H1 (cell line): ENCODE results near the gene PPP1R27. TPM values are rescaled to one million over a fixed set of nuclear protein-coding genes. Genes with fewer than 3 reads are reported as not detected.

ENCODE experiments used
- CTCF ChIA-PET: fragments of 300-600 bp; sonication (Branson Sonifier 250); formaldehyde crosslinking; loops from one replicate; lab custom pipeline; 2021; ENCODE audit not compliant: partially characterized antibody; lab: Charles Lee
- POLR2A ChIA-PET: fragments of 300-600 bp; sonication (Branson Sonifier 250); formaldehyde crosslinking; loops from one replicate; lab custom pipeline; 2021; ENCODE audit warnings: inconsistent platforms; ENCODE audit not compliant: partially characterized antibody; lab: Charles Lee
- DNase-seq, 2 experiments: peaks; one replicate each; pipeline versions ENCODE4 v3.0.0 to v3.0.0-alpha.2; 2010 to 2022; ENCODE audit warnings: low spot score in 2 of 2, low read depth in 1 of 2, mixed read lengths in 1 of 2
- FAIRE-seq: peaks from 2 replicates; lab custom pipeline; 2011; peaks lifted over from hg19 to GRCh38; lab: Jason Lieb, UNC
- H2AFZ ChIP-seq: 2 replicates; pipeline ENCODE4 v1.8.1; 2012; ENCODE audit warnings: low read length, inconsistent platforms
- H2AK5ac ChIP-seq: 2 replicates; pipeline ENCODE4 v1.6.1; 2013; ENCODE audit warnings: low read depth, low read length
- H2BK120ac ChIP-seq: replicated peaks from 2 replicates; pipeline ENCODE3; 2013; ENCODE audit warnings: low read depth, low read length, inconsistent platforms
- H2BK12ac ChIP-seq: 2 replicates; pipeline ENCODE4 v1.6.1; 2013; ENCODE audit warnings: low read depth, low read length
- H2BK15ac ChIP-seq: 2 replicates; pipeline ENCODE4 v1.6.1; 2013; ENCODE audit warnings: low read length
- H2BK20ac ChIP-seq: 2 replicates; pipeline ENCODE4 v1.6.1; 2013; ENCODE audit warnings: low read length
- H2BK5ac ChIP-seq: 2 replicates; pipeline ENCODE4 v1.6.1; 2013; ENCODE audit warnings: low read depth, low read length
- H3K14ac ChIP-seq: 2 replicates; pipeline ENCODE4 v1.6.1; 2013; ENCODE audit warnings: inconsistent platforms; ENCODE audit not compliant: insufficient read length
- H3K18ac ChIP-seq: 2 replicates; pipeline ENCODE4 v1.6.1; 2013; ENCODE audit warnings: low read length; ENCODE audit errors: extremely low read depth
- H3K23ac ChIP-seq: 2 replicates; pipeline ENCODE4 v1.6.1; 2013; ENCODE audit warnings: inconsistent platforms; ENCODE audit not compliant: insufficient read length
- H3K23me2 ChIP-seq: 2 replicates; pipeline ENCODE4 v1.6.1; 2013; ENCODE audit warnings: low read depth, low read length
- H3K27ac ChIP-seq: 2 replicates; pipeline ENCODE4 v1.6.1; 2011; ENCODE audit warnings: low read depth, low read length, inconsistent platforms
- H3K27me3 ChIP-seq, 4 experiments: replicated peaks in 1 of 4; 1 replicate in 1 of 4; 2 replicates in 3 of 4; pipeline versions ENCODE4 v1.6.1 to v1.8.1; 2011 to 2013; ENCODE audit warnings: low read length in 3 of 4, mild to moderate bottlenecking in 3 of 4, inconsistent platforms in 2 of 4, mixed read lengths in 2 of 4, moderate library complexity in 1 of 4; ENCODE audit not compliant: control insufficient read depth in 3 of 4, insufficient read depth in 3 of 4; ENCODE audit errors: extremely low read depth in 1 of 4
- H3K36me3 ChIP-seq, 4 experiments: 2 replicates each; pipeline versions ENCODE4 v1.6.1 to v1.8.1; 2011 to 2013; ENCODE audit warnings: mild to moderate bottlenecking in 4 of 4, low read length in 3 of 4, moderate library complexity in 2 of 4, control low read depth in 1 of 4, inconsistent platforms in 1 of 4; ENCODE audit not compliant: insufficient read depth in 4 of 4, control insufficient read depth in 2 of 4
- H3K4ac ChIP-seq: replicated peaks from 2 replicates; pipeline ENCODE3; 2013; ENCODE audit warnings: low read length, low read depth, mixed read lengths, inconsistent platforms; ENCODE audit not compliant: insufficient read length
- H3K4me1 ChIP-seq, 4 experiments: replicated peaks in 1 of 4; 1 replicate in 1 of 4; 2 replicates in 3 of 4; pipeline versions ENCODE4 v1.6.1 to v1.8.1; 2011 to 2013; ENCODE audit warnings: low read length in 3 of 4, inconsistent platforms in 2 of 4, mixed read lengths in 1 of 4; ENCODE audit not compliant: insufficient read depth in 4 of 4, control insufficient read depth in 3 of 4
- H3K4me2 ChIP-seq, 2 experiments: 2 replicates each; pipeline versions ENCODE4 v1.6.1 to v1.8.1; 2011 to 2013; ENCODE audit warnings: low read depth in 2 of 2, low read length in 2 of 2, control low read depth in 1 of 2, inconsistent platforms in 1 of 2, mild to moderate bottlenecking in 1 of 2; ENCODE audit not compliant: insufficient read depth in 1 of 2
- H3K4me3 ChIP-seq, 4 experiments: fragments of 200-600, 300-600 bp in 1 of 4; sonication (generic), shearing (Covaris generic), sonication (Bioruptor Twin) in 1 of 4; 2 replicates each; pipeline versions ENCODE4 v1.5.1 to v1.8.1; 2011 to 2016; ENCODE audit warnings: low read length in 4 of 4, low read depth in 3 of 4, control low read depth in 2 of 4, inconsistent platforms in 2 of 4, mild to moderate bottlenecking in 2 of 4, mixed read lengths in 1 of 4, moderate library complexity in 1 of 4; ENCODE audit not compliant: insufficient read depth in 2 of 4; ENCODE audit errors: extremely low read depth in 1 of 4
- H3K56ac ChIP-seq: replicated peaks from 2 replicates; pipeline ENCODE3; 2013; ENCODE audit warnings: low read depth, mild to moderate bottlenecking, mixed read lengths, low read length, inconsistent platforms; ENCODE audit not compliant: insufficient read length
- H3K79me1 ChIP-seq: 2 replicates; pipeline ENCODE4 v1.6.1; 2013; ENCODE audit warnings: low read depth, low read length, control low read depth
- H3K79me2 ChIP-seq, 2 experiments: 2 replicates each; pipeline versions ENCODE4 v1.6.1 to v1.8.1; 2012 to 2013; ENCODE audit warnings: low read length in 2 of 2, mild to moderate bottlenecking in 2 of 2, inconsistent platforms in 1 of 2; ENCODE audit not compliant: insufficient read depth in 2 of 2, control insufficient read depth in 1 of 2
- H3K9ac ChIP-seq, 4 experiments: replicated peaks in 1 of 4; 1 replicate in 1 of 4; 2 replicates in 3 of 4; pipeline versions ENCODE4 v1.6.1 to v1.8.1; 2011 to 2013; ENCODE audit warnings: low read depth in 3 of 4, low read length in 3 of 4, control low read depth in 2 of 4, mild to moderate bottlenecking in 2 of 4, moderate library complexity in 2 of 4, inconsistent platforms in 1 of 4; ENCODE audit errors: extremely low read depth in 1 of 4
- H3K9me3 ChIP-seq, 2 experiments: 2 replicates each; pipeline versions ENCODE4 v1.6.1 to v1.8.1; 2012 to 2013; ENCODE audit warnings: mild to moderate bottlenecking in 2 of 2, moderate library complexity in 2 of 2, control low read depth in 1 of 2, inconsistent platforms in 1 of 2, low read depth in 1 of 2, low read length in 1 of 2, mixed read lengths in 1 of 2; ENCODE audit not compliant: insufficient read depth in 2 of 2
- H4K20me1 ChIP-seq, 2 experiments: replicated peaks in 1 of 2; 2 replicates each; pipeline versions ENCODE3 to v1.8.1; 2011 to 2013; ENCODE audit warnings: inconsistent platforms in 2 of 2, low read length in 2 of 2, mild to moderate bottlenecking in 1 of 2; ENCODE audit not compliant: insufficient read depth in 2 of 2, control insufficient read depth in 1 of 2
- H4K5ac ChIP-seq: 2 replicates; pipeline ENCODE4 v1.6.1; 2013; ENCODE audit warnings: low read length, low read depth, mixed read lengths, inconsistent platforms; ENCODE audit not compliant: insufficient read length
- H4K8ac ChIP-seq: 2 replicates; pipeline ENCODE4 v1.8.0; 2013; ENCODE audit warnings: mild to moderate bottlenecking, moderate library complexity, low read length, inconsistent platforms; ENCODE audit not compliant: insufficient read depth; ENCODE audit errors: extremely low read depth
- H4K91ac ChIP-seq: replicated peaks from 2 replicates; pipeline ENCODE3; 2013; ENCODE audit warnings: low read length, mixed read lengths, inconsistent platforms; ENCODE audit not compliant: insufficient read length
- CREB1 ChIP-seq: IDR thresholded peaks from 2 replicates; pipeline ENCODE4 v1.6.1; 2012; ENCODE audit warnings: inconsistent platforms
- GTF2F1 ChIP-seq: IDR thresholded peaks from 2 replicates; pipeline ENCODE4 v1.6.1; 2012; ENCODE audit warnings: low read depth, low read length, improper control_type of control experiment, borderline replicate concordance
- POU5F1 ChIP-seq: IDR thresholded peaks from 2 replicates; pipeline ENCODE4 v1.6.1; 2011; ENCODE audit warnings: low read depth, mild to moderate bottlenecking, low read length, moderate library complexity
- RFX5 ChIP-seq: IDR thresholded peaks from 2 replicates; pipeline ENCODE4 v1.6.1; 2011; ENCODE audit warnings: low read depth, low read length, improper control_type of control experiment, borderline replicate concordance
- RXRA ChIP-seq: IDR thresholded peaks from 2 replicates; pipeline ENCODE4 v1.6.1; 2011; ENCODE audit warnings: low read depth, mild to moderate bottlenecking, low read length, moderate library complexity; ENCODE audit not compliant: insufficient read depth
- TAF1 ChIP-seq: IDR thresholded peaks from 2 replicates; pipeline ENCODE4 v1.6.1; 2011; ENCODE audit warnings: mild to moderate bottlenecking, low read depth, low read length
- TCF12 ChIP-seq: IDR thresholded peaks from 2 replicates; pipeline ENCODE4 v1.6.1; 2011; ENCODE audit warnings: low read depth, mild to moderate bottlenecking, low read length
- TEAD4 ChIP-seq: IDR thresholded peaks from 2 replicates; pipeline ENCODE4 v1.6.1; 2012; ENCODE audit warnings: low read depth, low read length, inconsistent platforms, mixed read lengths
- ZNF274 ChIP-seq: IDR thresholded peaks from 2 replicates; pipeline ENCODE4 v1.7.0; 2012; ENCODE audit warnings: low read length, borderline replicate concordance; ENCODE audit errors: extremely low read depth
- WGBS, 2 experiments: shearing (Covaris generic) in 1 of 2; methylation state at CpG; one replicate each; pipeline versions ENCODE4 v1.1.6 to v1.1.7; 2013 to 2015; ENCODE audit warnings: low lambda C conversion rate in 2 of 2, mixed read lengths in 2 of 2, inconsistent platforms in 1 of 2, low coverage in 1 of 2, missing lambda C conversion rate in 1 of 2; ENCODE audit not compliant: insufficient replicate concordance in 2 of 2, insufficient coverage in 1 of 2, insufficient read length in 1 of 2; ENCODE audit errors: extremely low coverage in 1 of 2, missing lambda C conversion rate in 1 of 2; 5-methylcytosine and 5-hydroxymethylcytosine counted together
- polyA plus RNA-seq, 7 experiments: library from polyadenylated mRNA; depleted of rRNA in 3 of 7; stranded (reverse) in 5 of 7; unstranded in 2 of 7; fragments of >200 nt in 5 of 7; fragments of 200-250 nt in 2 of 7; gene quantifications; 1 replicate in 5 of 7; 2 replicates in 1 of 7; 4 replicates in 1 of 7; pipeline versions ENCODE4 v1.2.1 to v1.2.3, GENCODE V29; 2011 to 2013; ENCODE audit warnings: missing spikeins in 2 of 7, mixed read lengths in 2 of 7
- total RNA-seq: library from RNA; stranded (reverse); fragmentation: NEBNext Ultra II Directional; extraction: Animal tissue kit (Norgen Biotek cat#: 25700); gene quantifications from 2 replicates; pipeline ENCODE4 v1.2.1, GENCODE V29; 2021

The PPP1R27 gene
- total and polyA plus RNA-seq, 2 of the 8 experiments (the other 6 are each of a cell fraction or from before 2014, with no cell fraction given): 0.27 TPM; not detected in 1

- Histone ChIP-seq H2BK15ac (no peak overlapping the region), H2BK12ac (no peak overlapping the region), H3K79me2 (no peaks in the 10 kb centered on the region), H3K9ac (no peak overlapping the region), H3K4me1 (peaks cover 0 to 7% (median 3%) of the 10 kb centered on the region in 4 experiments; a peak in 4 of 7 replicates), H4K20me1 (peaks cover 0 to 1% of the 10 kb centered on the region in 2 experiments), H3K23me2 (no peaks in the 10 kb centered on the region), H2BK20ac (no peak overlapping the region), H3K23ac (no peak overlapping the region), H2AK5ac (no peak overlapping the region), H4K8ac (no peak overlapping the region; the same call in 1 of the 2 replicates), H3K14ac (no peak overlapping the region), H2AFZ (no peak overlapping the region), H3K9me3 (no peaks in the 10 kb centered on the region), H3K56ac (no peak overlapping the region), H3K4ac (no peak overlapping the region), H3K36me3 (no peaks in the 10 kb centered on the region), H3K79me1 (no peaks in the 10 kb centered on the region), H4K91ac (no peak overlapping the region), H2BK5ac (no peak overlapping the region), H3K4me2 (no peak overlapping the region), H3K18ac (no peak overlapping the region), H2BK120ac (no peak overlapping the region), H3K27me3 (no peaks in the 10 kb centered on the region), H3K27ac (no peak overlapping the region), H4K5ac (no peak overlapping the region), H3K4me3 (no peak overlapping the region)
- WGBS, 2 experiments: 78% methylated on average over 7 of the region's 7 CpGs; no CpG with 5 or more reads in 1 of the 2 experiments
- no peak for FAIRE-seq
- TF ChIP-seq TAF1 (no peak), CREB1 (no peak), TCF12 (no peak), RXRA (no peak), ZNF274 (no peak), POU5F1 (no peak), RFX5 (no peak), GTF2F1 (no peak), TEAD4 (no peak)
- ChIA-PET CTCF (interaction anchor here (0.8 to 1.4 kb wide), 7 partner anchors 9 to 116 kb away, joined by 3 to 9 read pairs (median 5); no protein-coding TSS in a partner anchor), POLR2A (interaction anchor here (0.7 to 1.8 kb wide), 6 partner anchors 8 to 86 kb away, joined by 3 to 13 read pairs (median 4); no protein-coding TSS in a partner anchor)
- DNase-seq: no peak
Measured at GRCh38 chr17:81817758-81818147, 17.1 kb downstream of the PPP1R27 start.
